Duodenal mucosa (tissue), 2 donors: ENCODE measurements around the gene LRTM2.

Experiments used
- H3K27ac ChIP-seq: one replicate; pipeline ENCODE4 v1.7.0; 2013; ENCODE audit warnings: low read depth, low read length
- H3K27me3 ChIP-seq, 2 donors: one replicate each; pipeline ENCODE4 v1.7.0; 2013; ENCODE audit warnings: low read length in 2 of 2, control low read depth in 1 of 2; ENCODE audit not compliant: insufficient read depth in 2 of 2, control insufficient read depth in 1 of 2
- H3K36me3 ChIP-seq, 2 donors: one replicate each; pipeline ENCODE4 v1.7.0; 2013; ENCODE audit warnings: low read length in 2 of 2, control low read depth in 1 of 2; ENCODE audit not compliant: insufficient read depth in 2 of 2, control insufficient read depth in 1 of 2
- H3K4me1 ChIP-seq, 2 donors: one replicate each; pipeline ENCODE4 v1.7.0; 2013; ENCODE audit warnings: low read length in 2 of 2, control low read depth in 1 of 2; ENCODE audit not compliant: insufficient read depth in 2 of 2, control insufficient read depth in 1 of 2
- H3K4me3 ChIP-seq, 2 donors: one replicate each; pipeline ENCODE4 v1.7.0; 2013; ENCODE audit warnings: low read length in 2 of 2, low read depth in 1 of 2
- H3K9ac ChIP-seq, 2 donors: one replicate each; pipeline ENCODE4 v1.7.0; 2013; ENCODE audit warnings: low read length in 2 of 2, low read depth in 1 of 2
- H3K9me3 ChIP-seq, 2 donors: one replicate each; pipeline ENCODE4 v1.7.0; 2013; ENCODE audit warnings: low read length in 2 of 2, control low read depth in 1 of 2; ENCODE audit not compliant: control insufficient read depth in 1 of 2

Gene LRTM2

DNA sequence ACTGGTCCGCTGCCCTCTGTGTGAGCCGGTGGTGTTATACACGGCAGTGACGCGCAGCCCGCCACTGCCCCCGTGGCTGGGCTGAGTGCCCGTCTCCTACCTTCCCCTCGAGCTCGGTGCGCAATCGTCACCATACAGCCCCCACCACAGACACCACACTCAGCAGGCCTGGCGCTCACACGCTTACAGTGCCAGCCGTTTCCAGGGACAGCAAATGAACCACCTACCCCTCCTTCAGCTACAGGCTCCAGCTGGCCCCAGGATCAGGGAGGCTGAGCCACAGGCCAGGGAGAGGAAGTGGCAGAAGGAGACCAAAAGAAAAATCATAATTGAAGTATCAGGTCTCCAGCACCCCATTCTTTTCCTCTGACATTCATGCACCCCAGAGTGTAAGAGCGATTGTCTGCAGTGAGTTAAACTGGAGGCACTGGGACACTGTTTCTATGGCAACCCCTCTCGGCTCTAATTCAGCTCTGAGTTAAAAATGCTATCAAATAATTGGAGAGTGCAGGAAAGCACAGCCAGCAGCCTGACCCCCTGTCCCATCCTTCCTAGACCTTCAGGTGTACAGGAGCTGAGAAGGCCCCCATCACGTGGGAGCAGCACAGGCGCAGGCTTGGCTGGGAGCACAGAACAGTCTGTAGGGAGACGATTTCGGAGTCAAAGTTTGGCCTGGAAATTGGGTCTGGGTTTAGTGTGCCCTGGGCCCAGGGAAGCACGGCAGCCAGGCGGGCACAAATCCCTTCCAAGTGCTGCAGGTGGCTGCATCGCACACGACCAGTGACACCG lies 18.0 kb downstream of the LRTM2 start:
- Histone ChIP-seq H3K4me1 (no peaks in the 10 kb centered on the region), H3K36me3 (no peaks in the 10 kb centered on the region), H3K4me3 (no peak overlapping the region), H3K27me3 (no peaks in the 10 kb centered on the region), H3K9me3 (no peaks in the 10 kb centered on the region), H3K27ac (no peak overlapping the region), H3K9ac (no peak overlapping the region)

DNA sequence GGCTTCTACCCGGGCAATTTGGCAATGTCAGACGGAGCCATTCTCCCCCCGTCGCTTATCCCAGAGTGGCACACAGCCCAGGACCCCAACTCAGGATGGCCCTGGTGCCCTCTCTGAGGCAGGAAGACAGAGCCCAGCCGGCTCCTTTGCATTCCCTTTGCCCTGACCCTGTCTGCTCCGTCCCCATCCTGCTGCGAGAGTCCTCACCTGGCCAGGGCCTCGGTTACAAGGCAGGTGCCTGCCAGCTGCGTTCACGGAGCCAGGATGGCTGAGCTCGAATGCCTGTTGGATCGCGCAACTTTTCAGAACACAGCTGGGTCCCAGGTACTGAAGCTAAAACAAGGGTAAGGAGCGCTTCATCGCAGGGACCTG lies 18.6 kb downstream of the LRTM2 start:
- H3K9me3 ChIP-seq, result no peaks in the 10 kb centered on the region
- no peak overlapping the region for H3K4me3 ChIP-seq
- no peaks in the 10 kb centered on the region for H3K36me3 ChIP-seq
- no peak overlapping the region for H3K9ac ChIP-seq
- no peaks in the 10 kb centered on the region for H3K4me1 ChIP-seq
- H3K27ac ChIP-seq, result no peak overlapping the region
- no peaks in the 10 kb centered on the region for H3K27me3 ChIP-seq

DNA sequence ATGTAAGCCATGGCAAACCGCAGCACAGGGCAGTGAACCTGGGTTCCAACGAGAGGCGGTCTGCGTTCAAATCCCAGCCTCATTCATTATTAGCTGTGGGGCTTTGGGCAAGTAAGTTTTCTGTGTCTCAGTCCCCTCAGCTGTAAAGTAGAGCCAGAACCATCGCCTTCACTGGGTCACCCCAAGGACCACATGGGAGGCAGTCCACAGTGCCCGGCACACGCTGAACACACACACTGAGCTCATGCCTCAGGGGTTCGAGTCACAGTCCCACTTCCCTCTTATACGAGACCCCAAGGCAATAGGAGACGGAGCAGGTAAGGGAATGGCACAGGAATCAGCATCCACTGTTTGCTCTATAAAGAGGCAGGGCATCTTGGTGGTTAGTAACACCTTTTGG lies 19.1 kb downstream of the LRTM2 start:
- Histone ChIP-seq H3K4me3 (no peak overlapping the region), H3K27me3 (no peaks in the 10 kb centered on the region), H3K9ac (no peak overlapping the region), H3K9me3 (no peaks in the 10 kb centered on the region), H3K4me1 (no peaks in the 10 kb centered on the region), H3K36me3 (no peaks in the 10 kb centered on the region), H3K27ac (no peak overlapping the region)

DNA sequence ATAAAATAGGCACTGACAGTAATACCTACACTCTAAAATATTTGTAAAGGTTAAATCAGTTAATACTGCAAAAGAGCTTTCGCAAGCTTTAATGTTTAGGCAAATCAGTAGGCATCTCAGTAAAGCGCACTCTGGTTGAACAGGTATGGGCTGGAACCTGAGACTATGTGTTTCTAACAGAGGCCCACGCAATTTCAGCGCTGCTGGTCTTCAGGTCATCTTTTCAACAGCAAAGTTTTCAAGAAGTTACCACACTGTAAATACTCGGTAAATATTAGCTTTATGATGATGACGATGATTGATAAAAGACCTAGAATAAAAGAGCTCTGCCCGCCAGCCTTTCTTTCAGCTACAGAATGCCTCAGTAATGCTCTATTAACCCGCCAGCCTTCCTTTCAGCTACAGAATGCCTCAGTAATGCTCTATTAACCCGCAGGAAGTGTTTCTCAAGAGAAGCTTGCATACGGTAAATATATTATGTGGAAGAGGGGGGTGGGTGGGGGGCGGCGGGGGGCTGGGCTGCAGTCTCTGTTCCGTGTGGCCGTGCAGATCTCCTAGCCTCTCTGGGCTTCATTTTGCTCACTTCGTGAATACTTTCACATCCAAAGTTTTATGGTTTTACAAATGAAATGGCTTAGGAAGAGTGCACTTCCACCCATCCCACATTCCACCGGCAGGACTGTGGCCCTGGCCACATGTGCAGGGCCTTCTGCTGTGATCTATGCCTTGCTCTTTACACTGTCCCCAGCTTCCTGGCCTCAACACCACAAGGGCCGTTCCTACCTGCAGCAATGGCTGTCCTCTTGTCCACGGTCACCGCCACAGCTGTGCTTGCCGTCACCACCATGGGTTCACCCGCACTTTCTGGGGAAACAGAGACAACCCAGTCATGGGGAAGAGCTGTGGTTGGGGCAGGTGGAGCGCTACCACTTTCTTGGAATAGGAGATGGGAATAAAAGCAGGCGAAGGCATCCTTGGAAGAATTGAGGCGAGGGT lies 19.9 kb downstream of the LRTM2 start:
- no peaks in the 10 kb centered on the region for H3K9me3 ChIP-seq
- H3K27me3 ChIP-seq, result no peaks in the 10 kb centered on the region
- no peak overlapping the region for H3K9ac ChIP-seq
- no peak overlapping the region for H3K4me3 ChIP-seq
- H3K36me3 ChIP-seq, result no peaks in the 10 kb centered on the region
- H3K4me1 ChIP-seq, result no peaks in the 10 kb centered on the region
- no peak overlapping the region for H3K27ac ChIP-seq

DNA sequence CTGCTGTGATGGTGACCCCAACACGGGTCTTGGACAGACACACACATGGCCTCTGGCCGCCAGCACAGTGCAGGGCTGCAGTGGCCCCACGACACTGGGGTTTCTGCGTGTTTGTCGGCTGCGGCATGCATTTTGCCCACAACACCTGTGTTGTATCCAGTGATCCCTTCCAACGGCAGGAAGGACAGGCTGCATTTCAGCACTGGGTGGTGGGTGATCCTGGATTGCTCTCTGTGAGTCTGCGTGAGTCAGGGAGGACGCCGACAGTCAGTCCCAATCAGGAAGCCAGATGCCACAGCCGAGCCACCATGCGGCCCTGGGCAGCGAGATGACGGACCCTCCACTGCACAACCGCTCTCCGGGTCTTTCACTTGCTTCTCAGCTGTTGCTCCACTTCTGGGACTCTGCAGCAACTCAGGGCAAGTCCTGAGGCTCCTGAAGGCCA lies 20.6 kb downstream of the LRTM2 start:
- Histone ChIP-seq H3K27ac (no peak overlapping the region), H3K4me3 (no peak overlapping the region), H3K4me1 (no peaks in the 10 kb centered on the region), H3K9me3 (no peaks in the 10 kb centered on the region), H3K36me3 (no peaks in the 10 kb centered on the region), H3K9ac (no peak overlapping the region), H3K27me3 (no peaks in the 10 kb centered on the region)

DNA sequence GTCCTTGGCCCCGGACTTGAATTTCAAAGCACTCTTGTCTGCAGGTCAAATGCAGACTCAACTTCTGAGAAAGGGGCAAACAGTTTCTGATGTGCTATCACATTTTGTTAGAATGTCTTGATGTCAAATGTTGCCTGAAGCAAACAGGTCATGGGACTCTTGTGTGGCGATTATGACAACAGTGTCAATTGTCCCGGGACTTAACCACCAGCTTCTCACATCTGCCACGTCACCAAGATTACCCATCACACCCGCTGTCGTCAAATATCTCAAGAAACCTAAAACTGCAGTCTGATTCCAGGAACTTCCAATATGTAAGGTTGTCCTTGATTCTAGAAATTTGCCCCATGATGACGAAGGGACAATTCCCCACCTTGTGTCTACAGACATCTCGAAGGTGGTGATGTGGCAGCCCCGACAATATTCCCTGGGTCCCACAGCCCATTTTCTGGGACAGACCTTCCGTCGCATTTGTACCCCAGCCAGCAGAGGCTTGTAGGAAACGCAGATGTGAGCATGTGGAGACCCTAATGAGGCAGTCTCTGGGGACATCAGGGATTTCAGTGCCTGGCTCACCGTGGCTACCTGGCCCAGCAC lies 21.3 kb downstream of the LRTM2 start:
- H3K36me3 ChIP-seq, result no peaks in the 10 kb centered on the region
- H3K27me3 ChIP-seq, result no peaks in the 10 kb centered on the region
- H3K4me1 ChIP-seq, result no peaks in the 10 kb centered on the region
- H3K4me3 ChIP-seq, result no peak overlapping the region
- no peak overlapping the region for H3K9ac ChIP-seq
- no peaks in the 10 kb centered on the region for H3K9me3 ChIP-seq
- no peak overlapping the region for H3K27ac ChIP-seq

DNA sequence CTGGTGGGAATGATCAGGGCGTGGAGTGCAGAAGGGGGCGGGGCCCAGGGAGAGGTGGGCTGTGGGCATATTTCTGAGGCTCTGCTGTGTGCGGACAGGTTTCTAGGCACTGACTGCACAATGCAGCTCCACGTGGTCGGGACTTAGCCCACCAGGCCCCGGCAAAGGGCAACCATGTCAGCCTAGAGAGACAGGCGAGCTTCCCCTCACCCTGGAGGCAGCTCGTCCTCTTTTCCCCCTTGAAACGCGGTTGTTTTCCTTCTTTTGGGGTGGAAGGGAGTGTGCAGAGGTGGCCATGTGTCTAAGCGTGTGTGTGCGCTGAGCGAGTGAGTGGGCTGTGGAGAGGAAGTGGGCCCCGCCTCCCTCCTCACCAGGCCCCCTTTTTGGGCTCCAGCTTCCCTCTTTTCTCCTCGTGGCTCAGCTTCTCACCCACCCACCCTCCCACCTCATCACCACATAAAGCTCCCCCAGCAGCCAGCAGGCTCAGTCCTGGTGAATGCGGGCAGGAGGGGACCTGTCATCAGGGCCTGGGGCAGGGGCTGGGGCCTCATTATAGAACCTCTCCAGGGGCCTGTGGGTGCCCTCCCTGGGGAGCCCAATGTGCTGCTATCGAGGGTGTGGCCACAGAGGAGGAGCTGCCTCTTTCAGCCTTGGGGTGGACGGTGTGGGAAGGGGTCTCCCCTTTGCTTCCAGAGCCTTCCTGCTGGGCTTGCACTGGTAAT lies 22.0 kb downstream of the LRTM2 start:
- H3K36me3 ChIP-seq, result no peaks in the 10 kb centered on the region
- H3K9me3 ChIP-seq, result no peaks in the 10 kb centered on the region
- H3K9ac ChIP-seq, result no peak overlapping the region
- H3K4me1 ChIP-seq, result no peaks in the 10 kb centered on the region
- H3K4me3 ChIP-seq, result no peak overlapping the region
- no peak overlapping the region for H3K27ac ChIP-seq
- no peaks in the 10 kb centered on the region for H3K27me3 ChIP-seq

DNA sequence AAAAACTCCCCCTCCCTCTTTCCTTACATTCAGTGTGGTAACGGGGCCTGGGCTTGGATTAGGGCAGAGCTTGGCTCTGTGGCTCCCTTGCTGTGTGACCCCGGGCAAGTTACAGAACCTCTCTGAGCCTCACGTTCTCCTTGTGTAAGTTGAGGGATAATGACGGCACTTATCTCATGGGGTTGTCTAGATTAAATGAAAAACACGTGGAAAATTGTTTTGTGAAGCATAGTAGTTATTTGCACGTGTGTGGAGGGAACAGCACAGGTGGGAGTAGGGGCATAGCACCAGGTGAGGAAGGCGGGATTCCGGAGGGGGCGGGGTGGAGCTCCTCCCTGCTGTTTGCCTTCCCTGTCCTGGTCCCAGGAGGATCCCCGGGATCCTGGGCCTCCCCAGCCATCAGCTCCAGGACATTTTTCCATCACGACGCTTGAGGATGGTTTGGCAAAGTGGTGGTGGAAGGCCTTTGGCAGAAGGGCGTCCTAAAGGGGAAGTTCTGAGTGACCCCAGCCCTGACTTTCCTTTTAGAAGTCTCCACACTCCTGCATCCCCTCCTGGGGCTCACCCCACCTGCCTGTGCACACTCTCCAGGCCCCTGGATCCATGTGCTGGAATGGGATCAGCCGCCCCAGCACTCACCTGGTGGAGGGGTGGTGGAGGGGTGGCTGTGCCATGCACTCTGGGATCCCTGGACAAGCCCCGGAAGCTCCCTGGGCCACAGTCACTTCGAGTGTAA lies 22.7 kb downstream of the LRTM2 start:
- Histone ChIP-seq H3K9ac (no peak overlapping the region), H3K4me3 (no peak overlapping the region), H3K27ac (no peak overlapping the region), H3K9me3 (no peaks in the 10 kb centered on the region), H3K27me3 (no peaks in the 10 kb centered on the region), H3K36me3 (no peaks in the 10 kb centered on the region), H3K4me1 (no peaks in the 10 kb centered on the region)

DNA sequence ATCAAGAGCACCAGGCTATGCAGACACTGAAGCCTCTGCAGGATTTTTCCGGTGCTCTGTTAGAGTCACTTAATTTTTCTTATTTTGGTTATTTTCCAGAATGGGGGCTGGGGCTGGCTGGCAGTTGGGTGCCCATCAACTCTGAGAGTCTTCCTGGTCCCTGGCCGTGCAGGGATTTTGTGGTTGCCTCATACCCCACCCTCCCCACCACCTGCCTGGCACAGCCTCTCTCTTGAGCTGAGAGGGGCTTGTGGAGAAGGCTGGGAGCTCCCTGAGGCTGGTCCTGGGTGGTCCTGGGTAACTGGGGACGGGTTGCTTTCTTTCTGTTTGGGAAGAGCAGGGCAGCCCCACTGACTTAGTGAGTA lies 23.3 kb downstream of the LRTM2 start:
- Histone ChIP-seq H3K4me3 (no peak overlapping the region), H3K4me1 (no peaks in the 10 kb centered on the region), H3K9ac (no peak overlapping the region), H3K27me3 (no peaks in the 10 kb centered on the region), H3K36me3 (no peaks in the 10 kb centered on the region), H3K9me3 (no peaks in the 10 kb centered on the region), H3K27ac (no peak overlapping the region)
